Right lobe of liver (tissue), 6 donors: Measurements from ENCODE around the gene FNDC3B. TPM values are rescaled to one million over a fixed set of nuclear protein-coding genes. Genes with fewer than 3 reads are reported as not detected.
A peak's percentile ranks its signal among the peaks of the same experiment; 100 is the strongest.

ENCODE experiments used
- ATAC-seq, 4 donors: fragments of 200-7000 bp; cut with Tn5 transposase; one replicate each; pipeline ENCODE4 v1.9.1; 2020; ENCODE audit warnings: mild to moderate bottlenecking in 4 of 4, moderate library complexity in 4 of 4
- DNase-seq, 3 donors: peaks; one replicate each; pipeline ENCODE4 v3.0.0-alpha.2; 2020
- H3K27ac ChIP-seq, 3 donors: fragments of 200-600 bp; one replicate each; pipeline ENCODE4 v1.8.0; 2022
- H3K27me3 ChIP-seq, 2 donors: fragments of 200-600 bp; one replicate each; pipeline ENCODE4 v1.8.0; 2022
- H3K36me3 ChIP-seq, 4 donors: fragments of 200-600 bp; sonication (generic) in 1 of 4; one replicate each; pipeline versions ENCODE4 v1.5.1 to v1.8.0; 2017 to 2022; ENCODE audit warnings: control low read depth in 1 of 4
- H3K4me1 ChIP-seq, 4 donors: fragments of 200-600 bp; sonication (generic) in 1 of 4; one replicate each; pipeline versions ENCODE4 v1.5.1 to v1.8.0; 2017 to 2022; ENCODE audit warnings: control low read depth in 1 of 4
- H3K4me3 ChIP-seq, 3 donors: fragments of 200-600 bp; one replicate each; pipeline ENCODE4 v1.8.0; 2022
- H3K9me3 ChIP-seq, 4 donors: fragments of 200-600 bp; sonication (generic) in 1 of 4; one replicate each; pipeline versions ENCODE4 v1.5.1 to v1.8.0; 2017 to 2022; ENCODE audit warnings: control low read depth in 1 of 4
- POLR2A ChIP-seq: fragments of 450-650 bp; IDR thresholded peaks from one replicate; pipeline ENCODE4 v1.6.1; 2017; ENCODE audit warnings: antibody characterized with exemption, mild to moderate bottlenecking
- WGBS: methylation state at CpG from one replicate; pipeline ENCODE4 v1.1.6; 2018; ENCODE audit warnings: low coverage, low lambda C conversion rate; ENCODE audit not compliant: insufficient coverage; ENCODE audit errors: missing lambda C conversion rate; 5-methylcytosine and 5-hydroxymethylcytosine counted together
- intact Hi-C, 2 donors: fragments of 100-400 bp; cut with DNase I; formaldehyde crosslinking; loops; one replicate each; pipeline versions ENCODE4 v1.11.2 to v1.14.1; 2022
- total RNA-seq, 6 experiments: library from RNA; depleted of rRNA in 2 of 6; stranded (reverse); fragments of >200 nt in 2 of 6; fragmentation: NEBNext Ultra II Directional in 3 of 6; extraction: Animal tissue kit (Norgen Biotek cat#: 25700) in 3 of 6; gene quantifications; one replicate each; pipeline versions ENCODE4 v1.1.0 to v1.2.4, GENCODE V29; 2016 to 2023
- TF ChIP-seq, protein P1 (sequence below), 4 donors: fragments of 200-600 bp in 3 of 4; fragments of 450-650 bp in 1 of 4; IDR thresholded peaks; one replicate each; pipeline versions ENCODE4 v1.5.1 to v1.8.0; 2016 to 2022; ENCODE audit warnings: antibody characterized with exemption in 4 of 4, mild to moderate bottlenecking in 2 of 4
- donor health status: DM: no; HTN: yes; CAD: no.
- donor health status: DM: no; HTN: no; CAD: no.
- donor health status: DM: no; HTN: no; CAD: no.
- donor health status: DM: no; HTN: yes; CAD: no.
- donor health status: DM: no; HTN: yes; CAD: no.

Gene FNDC3B
- total RNA-seq, 6 experiments from 2014 or later, result 40.2 to 184 (median 63.5) TPM

DNA sequence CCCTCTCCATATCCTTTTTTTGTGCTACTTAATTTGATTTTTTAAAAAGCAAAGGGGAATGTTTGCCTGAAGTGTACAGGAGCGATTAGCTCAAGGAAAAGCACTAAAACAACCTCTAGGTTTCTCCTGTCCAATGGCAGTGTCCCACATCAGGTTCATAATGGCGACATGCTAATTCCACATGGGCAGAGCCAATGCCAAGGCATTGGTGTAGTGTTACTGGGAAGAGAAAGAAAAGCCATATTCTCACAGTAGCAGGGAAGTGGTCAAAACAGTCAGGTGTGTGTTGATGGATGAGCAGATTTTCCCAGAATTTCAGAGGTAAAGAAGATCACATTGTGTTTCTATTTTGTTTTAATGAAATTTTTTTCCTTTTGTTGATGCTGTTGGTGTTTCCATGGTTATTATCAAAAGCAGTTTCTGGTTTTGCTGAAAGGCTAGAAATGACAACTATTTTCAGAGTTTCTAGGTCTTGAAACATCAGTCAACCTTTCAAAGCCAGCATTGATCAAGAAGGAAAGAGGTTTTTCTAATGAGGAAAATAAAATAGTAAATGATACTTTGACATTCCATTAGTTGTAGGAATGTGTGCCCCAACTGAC, 65.2 kb downstream of the FNDC3B start:
- Histone ChIP-seq H3K4me1 (peaks cover 0 to 58% (median 20%) of the 10 kb centered on the region in 4 donors), H3K27me3 (no peaks in the 10 kb centered on the region), H3K36me3 (peaks cover 0 to 4% (median 0%) of the 10 kb centered on the region in 4 donors), H3K27ac (peak overlapping the region in 1 of 3 donors; percentile 90), H3K9me3 (no peaks in the 10 kb centered on the region), H3K4me3 (no peak overlapping the region)
- ATAC-seq, result no peak
- WGBS, result 44% methylated on average over 2 of the region's 2 CpGs
- intact Hi-C loops, result no loop called here
- TF ChIP-seq, protein P1, sequence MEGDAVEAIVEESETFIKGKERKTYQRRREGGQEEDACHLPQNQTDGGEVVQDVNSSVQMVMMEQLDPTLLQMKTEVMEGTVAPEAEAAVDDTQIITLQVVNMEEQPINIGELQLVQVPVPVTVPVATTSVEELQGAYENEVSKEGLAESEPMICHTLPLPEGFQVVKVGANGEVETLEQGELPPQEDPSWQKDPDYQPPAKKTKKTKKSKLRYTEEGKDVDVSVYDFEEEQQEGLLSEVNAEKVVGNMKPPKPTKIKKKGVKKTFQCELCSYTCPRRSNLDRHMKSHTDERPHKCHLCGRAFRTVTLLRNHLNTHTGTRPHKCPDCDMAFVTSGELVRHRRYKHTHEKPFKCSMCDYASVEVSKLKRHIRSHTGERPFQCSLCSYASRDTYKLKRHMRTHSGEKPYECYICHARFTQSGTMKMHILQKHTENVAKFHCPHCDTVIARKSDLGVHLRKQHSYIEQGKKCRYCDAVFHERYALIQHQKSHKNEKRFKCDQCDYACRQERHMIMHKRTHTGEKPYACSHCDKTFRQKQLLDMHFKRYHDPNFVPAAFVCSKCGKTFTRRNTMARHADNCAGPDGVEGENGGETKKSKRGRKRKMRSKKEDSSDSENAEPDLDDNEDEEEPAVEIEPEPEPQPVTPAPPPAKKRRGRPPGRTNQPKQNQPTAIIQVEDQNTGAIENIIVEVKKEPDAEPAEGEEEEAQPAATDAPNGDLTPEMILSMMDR (IDR thresholded peaks at IDR 0.05), result no peak
- TF ChIP-seq POLR2A, result no peak
- DNase-seq, result no peak

DNA sequence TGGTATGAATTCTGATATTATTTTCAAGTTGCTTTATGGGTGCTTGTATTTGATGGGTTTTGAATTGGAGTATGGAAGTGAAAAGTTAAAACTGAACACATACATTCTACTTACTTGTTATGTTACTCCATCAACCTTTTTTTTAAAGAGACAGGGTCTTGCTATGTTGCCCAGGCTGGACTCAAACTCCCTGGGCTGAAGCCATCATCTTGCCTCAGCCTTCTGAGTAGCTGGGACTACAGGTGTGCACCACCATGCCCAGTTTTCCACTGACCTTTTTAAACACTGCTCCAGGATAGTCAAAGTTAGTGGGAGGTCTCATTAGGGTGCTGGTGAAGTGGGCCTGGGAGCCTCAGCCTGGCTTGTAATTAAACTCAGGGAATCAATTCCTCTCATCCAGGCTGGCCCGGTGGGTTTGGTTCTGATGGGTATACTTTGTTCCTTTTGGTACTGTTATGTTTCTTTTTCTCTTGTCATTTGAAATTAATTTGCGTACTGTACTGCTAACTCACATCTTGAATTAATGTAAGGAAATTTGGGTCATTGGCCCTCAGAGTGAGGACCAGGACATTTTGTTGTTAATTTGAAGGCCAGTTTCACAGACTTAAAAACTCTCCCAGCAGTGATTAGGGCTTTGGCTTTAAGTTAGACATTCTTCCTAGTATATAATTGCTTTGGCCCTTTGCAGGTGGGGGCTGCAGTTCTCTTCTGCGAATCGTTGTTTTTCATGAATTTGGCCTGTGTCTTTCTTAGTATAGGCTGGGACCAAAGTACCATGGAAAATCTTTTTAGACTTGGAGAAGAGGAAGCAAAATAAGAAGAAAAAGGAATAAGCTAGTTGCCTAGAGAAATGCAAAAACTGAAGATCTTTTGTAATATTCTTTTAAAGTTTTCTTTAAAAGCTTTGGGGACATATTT, 66.9 kb downstream of the FNDC3B start:
- H3K4me3 ChIP-seq, result no peak overlapping the region
- no peaks in the 10 kb centered on the region for H3K9me3 ChIP-seq
- ATAC-seq (no peak), DNase-seq (no peak)
- H3K36me3 ChIP-seq, result peaks cover 0 to 4% (median 0%) of the 10 kb centered on the region in 4 donors
- H3K27ac ChIP-seq, result peak overlapping the region in 1 of 3 donors; percentile 90
- intact Hi-C loops, result no loop called here
- 68% methylated on average over 4 of the region's 4 CpGs for WGBS
- no peak for TF ChIP-seq POLR2A
- TF ChIP-seq, protein P1 (IDR thresholded peaks at IDR 0.05), result no peak
- H3K27me3 ChIP-seq, result no peaks in the 10 kb centered on the region
- peaks cover 0 to 43% (median 14%) of the 10 kb centered on the region in 4 donors for H3K4me1 ChIP-seq

DNA sequence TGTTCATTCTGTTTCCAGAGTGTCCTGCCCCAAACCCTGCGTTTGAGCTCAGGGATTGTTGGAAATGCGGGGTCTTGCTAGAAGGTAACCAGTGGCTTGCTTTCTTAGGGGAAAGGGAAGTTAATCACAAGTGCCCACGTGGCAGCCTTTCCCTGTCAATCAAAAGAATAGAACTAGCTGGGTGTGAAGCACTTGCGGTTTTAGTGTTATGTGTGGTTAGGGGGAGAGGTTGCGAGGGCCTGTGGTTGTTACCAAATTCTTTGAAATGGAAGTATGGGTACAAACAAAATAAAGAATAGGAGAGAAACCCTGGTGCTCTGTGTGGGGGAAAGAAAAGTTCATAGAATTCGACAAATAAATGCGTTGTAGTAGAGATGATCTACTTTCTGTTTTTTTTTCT, 67.6 kb downstream of the FNDC3B start:
- peak in 3 of 4 donors; percentile 15 to 39 (median 19) for ATAC-seq
- H3K27ac ChIP-seq, result peak overlapping the region in 1 of 3 donors; percentile 90
- no peaks in the 10 kb centered on the region for H3K9me3 ChIP-seq
- H3K4me1 ChIP-seq, result peaks cover 0 to 36% (median 11%) of the 10 kb centered on the region in 4 donors
- intact Hi-C loops, result no loop called here
- H3K36me3 ChIP-seq, result peaks cover 0 to 4% (median 0%) of the 10 kb centered on the region in 4 donors
- WGBS, result 52% methylated on average over 7 of the region's 7 CpGs
- DNase-seq, result no peak
- TF ChIP-seq POLR2A, result no peak
- TF ChIP-seq, protein P1 (IDR thresholded peaks at IDR 0.05), result no peak
- H3K4me3 ChIP-seq, result no peak overlapping the region
- H3K27me3 ChIP-seq, result no peaks in the 10 kb centered on the region

DNA sequence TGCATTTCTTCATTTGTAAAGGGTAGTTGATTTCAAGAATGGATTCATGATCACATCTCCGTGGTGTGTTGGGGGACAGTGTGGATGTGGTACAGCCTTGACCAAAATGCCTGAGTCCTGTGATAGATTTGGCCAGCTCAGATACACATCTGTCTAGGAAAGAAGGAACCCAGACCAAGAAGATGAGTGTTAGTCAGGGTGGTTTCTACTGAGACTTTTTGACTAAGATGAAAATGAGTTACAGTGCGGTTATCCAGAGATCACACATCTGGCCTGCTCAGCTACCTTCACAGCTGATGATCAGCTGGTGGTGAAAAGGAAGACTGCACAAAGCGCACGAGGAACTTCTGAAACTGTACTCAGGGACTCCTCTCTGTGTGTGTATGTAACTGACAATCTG, 68.0 kb downstream of the FNDC3B start:
- H3K27me3 ChIP-seq, result no peaks in the 10 kb centered on the region
- H3K9me3 ChIP-seq, result no peaks in the 10 kb centered on the region
- H3K4me3 ChIP-seq, result no peak overlapping the region
- 64% methylated on average over 4 of the region's 4 CpGs for WGBS
- DNase-seq, result no peak
- peak in 2 of 4 donors; percentile 6 to 12 for ATAC-seq
- H3K27ac ChIP-seq, result peak overlapping the region in 1 of 3 donors; percentile 90
- peaks cover 0 to 4% (median under 1%) of the 10 kb centered on the region in 4 donors for H3K36me3 ChIP-seq
- H3K4me1 ChIP-seq, result peaks cover 0 to 32% (median 11%) of the 10 kb centered on the region in 4 donors
- intact Hi-C loops, result no loop called here
- TF ChIP-seq, protein P1 (IDR thresholded peaks at IDR 0.05), result no peak
- no peak for TF ChIP-seq POLR2A
